ENCODE results near the gene ADCY9. TPM values are rescaled to one million over a fixed set of nuclear protein-coding genes. Genes with fewer than 3 reads are reported as not detected.

The ADCY9 gene
- total RNA-seq, 2 experiments from 2014 or later = 7.1 to 7.4 TPM

DNA sequence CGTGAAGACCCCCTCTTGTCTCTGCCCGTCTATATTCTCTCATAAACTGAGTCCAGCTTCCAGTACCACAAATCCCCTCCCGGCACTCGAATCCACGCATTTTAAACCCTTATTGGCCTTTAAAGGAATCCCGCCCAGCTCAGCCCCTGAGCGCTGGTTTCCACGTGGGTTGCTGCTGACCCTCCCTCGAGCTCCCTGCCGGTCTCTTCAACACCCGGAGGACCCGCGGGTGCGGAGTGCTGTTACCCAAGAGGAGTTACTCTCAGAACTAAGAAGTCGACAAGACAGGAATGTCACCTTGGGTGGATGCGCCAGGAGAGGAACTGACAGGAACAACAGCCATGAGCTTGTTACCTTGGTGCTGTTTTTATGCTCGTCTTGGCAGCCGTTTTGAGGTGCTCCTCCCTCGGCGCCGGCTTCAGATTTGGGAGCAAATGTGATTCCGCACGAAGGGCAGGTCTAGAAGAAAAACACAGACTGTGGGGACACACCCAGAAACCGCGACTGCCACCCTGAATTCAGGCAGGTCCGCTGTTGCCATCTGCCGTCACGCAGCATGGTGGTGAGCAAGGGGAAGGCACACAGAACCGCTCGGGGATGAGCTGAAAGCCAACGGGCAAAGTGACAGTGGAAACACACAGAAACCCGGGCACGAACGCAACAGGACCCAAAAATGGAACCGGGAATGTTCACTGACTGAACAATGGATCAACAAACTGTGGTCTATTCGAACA, 123.0 kb downstream of the ADCY9 start:
- no peak for ATAC-seq (ENCODE audit: poor library complexity)
- Histone ChIP-seq H3K27me3 (ENCODE audit: control insufficient read depth in 1 of 2, insufficient read depth in 2 of 2, low read length in 2 of 2) (no peaks in the 10 kb centered on the region), H3K9me3 (ENCODE audit: control insufficient read depth in 1 of 2, insufficient read depth in 1 of 2, low read length in 2 of 2) (no peaks in the 10 kb centered on the region), H3K27ac (ENCODE audit: low read depth in 1 of 2, low read length in 2 of 2) (no peak overlapping the region), H3K4me1 (ENCODE audit: insufficient read depth, low read length) (no peaks in the 10 kb centered on the region), H3K36me3 (ENCODE audit: insufficient read depth, low read length) (no peaks in the 10 kb centered on the region), H3K4me3 (ENCODE audit: low read length) (no peak overlapping the region)
- Mint-ChIP-seq H3K4me3 (no peak overlapping the region), H3K9me3 (no peaks in the 10 kb centered on the region), H3K36me3 (ENCODE audit: low read depth) (no peaks in the 10 kb centered on the region), H3K4me1 (ENCODE audit: low read depth) (no peaks in the 10 kb centered on the region), H3K27me3 (no peaks in the 10 kb centered on the region), H3K27ac (no peak overlapping the region)
- POLR2A ChIA-PET = no interaction called here
- TF ChIP-seq, protein P1, sequence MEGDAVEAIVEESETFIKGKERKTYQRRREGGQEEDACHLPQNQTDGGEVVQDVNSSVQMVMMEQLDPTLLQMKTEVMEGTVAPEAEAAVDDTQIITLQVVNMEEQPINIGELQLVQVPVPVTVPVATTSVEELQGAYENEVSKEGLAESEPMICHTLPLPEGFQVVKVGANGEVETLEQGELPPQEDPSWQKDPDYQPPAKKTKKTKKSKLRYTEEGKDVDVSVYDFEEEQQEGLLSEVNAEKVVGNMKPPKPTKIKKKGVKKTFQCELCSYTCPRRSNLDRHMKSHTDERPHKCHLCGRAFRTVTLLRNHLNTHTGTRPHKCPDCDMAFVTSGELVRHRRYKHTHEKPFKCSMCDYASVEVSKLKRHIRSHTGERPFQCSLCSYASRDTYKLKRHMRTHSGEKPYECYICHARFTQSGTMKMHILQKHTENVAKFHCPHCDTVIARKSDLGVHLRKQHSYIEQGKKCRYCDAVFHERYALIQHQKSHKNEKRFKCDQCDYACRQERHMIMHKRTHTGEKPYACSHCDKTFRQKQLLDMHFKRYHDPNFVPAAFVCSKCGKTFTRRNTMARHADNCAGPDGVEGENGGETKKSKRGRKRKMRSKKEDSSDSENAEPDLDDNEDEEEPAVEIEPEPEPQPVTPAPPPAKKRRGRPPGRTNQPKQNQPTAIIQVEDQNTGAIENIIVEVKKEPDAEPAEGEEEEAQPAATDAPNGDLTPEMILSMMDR (IDR thresholded peaks at IDR 0.05) = no peak
- CTCF ChIA-PET = no interaction called here
- no peak for DNase-seq
- intact Hi-C loops (cut with DNase I, micrococcal nuclease) = no loop called here

DNA sequence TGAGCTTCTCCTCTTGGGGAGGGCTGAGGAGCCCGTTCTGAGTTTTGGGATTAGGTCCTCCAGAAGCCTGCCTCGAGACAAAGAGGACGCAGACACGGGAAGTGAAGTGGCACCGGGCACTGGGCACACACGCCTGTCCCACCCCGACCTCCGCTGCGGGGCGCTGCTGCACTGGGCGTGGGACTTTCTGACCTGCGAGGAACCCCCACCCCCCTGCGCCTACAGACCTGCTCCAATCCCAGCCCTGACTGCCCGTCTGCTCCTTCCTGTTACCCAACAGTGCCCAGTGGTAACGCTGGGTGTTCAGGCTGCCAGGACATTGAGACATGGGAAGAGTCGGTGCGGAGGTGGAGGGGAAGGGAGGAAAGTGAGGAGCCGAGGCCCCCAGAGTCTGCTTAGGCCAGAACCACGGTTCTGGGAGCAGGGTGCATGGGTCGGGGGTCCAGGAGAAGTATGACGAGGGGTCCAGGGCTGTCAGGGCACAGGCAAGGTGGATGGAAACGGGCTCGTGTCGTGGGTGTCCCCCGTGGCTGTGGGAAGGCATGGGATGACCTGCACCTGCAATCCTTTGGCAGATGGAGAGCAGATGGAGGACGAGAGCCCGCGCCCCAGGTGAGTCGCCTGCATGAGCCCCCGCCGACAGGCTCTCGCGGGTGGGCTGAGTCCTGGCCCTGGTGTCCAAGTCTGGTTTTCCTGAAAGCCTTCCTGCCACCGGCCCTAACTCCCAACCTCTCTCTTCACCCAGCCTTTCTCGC, 123.8 kb downstream of the ADCY9 start:
- no peak for DNase-seq
- no peak for ATAC-seq (ENCODE audit: poor library complexity)
- H3K4me1 Mint-ChIP-seq (ENCODE audit: low read depth) = no peaks in the 10 kb centered on the region
- intact Hi-C loops (cut with DNase I, micrococcal nuclease) = no loop called here
- H3K27ac ChIP-seq (ENCODE audit: low read depth in 1 of 2, low read length in 2 of 2) = no peak overlapping the region
- no peak overlapping the region for H3K27ac Mint-ChIP-seq
- no peaks in the 10 kb centered on the region for H3K9me3 ChIP-seq (ENCODE audit: control insufficient read depth in 1 of 2, insufficient read depth in 1 of 2, low read length in 2 of 2)
- H3K27me3 ChIP-seq (ENCODE audit: control insufficient read depth in 1 of 2, insufficient read depth in 2 of 2, low read length in 2 of 2) = no peaks in the 10 kb centered on the region
- H3K36me3 ChIP-seq (ENCODE audit: insufficient read depth, low read length) = peaks cover 2% of the 10 kb centered on the region
- CTCF ChIA-PET = no interaction called here
- H3K9me3 Mint-ChIP-seq = no peaks in the 10 kb centered on the region
- no peak overlapping the region for H3K4me3 ChIP-seq (ENCODE audit: low read length)
- POLR2A ChIA-PET = no interaction called here
- H3K4me3 Mint-ChIP-seq = no peak overlapping the region
- no peaks in the 10 kb centered on the region for H3K36me3 Mint-ChIP-seq (ENCODE audit: low read depth)
- H3K27me3 Mint-ChIP-seq = no peaks in the 10 kb centered on the region
- H3K4me1 ChIP-seq (ENCODE audit: insufficient read depth, low read length) = no peaks in the 10 kb centered on the region
- TF ChIP-seq, protein P1 (IDR thresholded peaks at IDR 0.05) = no peak

DNA sequence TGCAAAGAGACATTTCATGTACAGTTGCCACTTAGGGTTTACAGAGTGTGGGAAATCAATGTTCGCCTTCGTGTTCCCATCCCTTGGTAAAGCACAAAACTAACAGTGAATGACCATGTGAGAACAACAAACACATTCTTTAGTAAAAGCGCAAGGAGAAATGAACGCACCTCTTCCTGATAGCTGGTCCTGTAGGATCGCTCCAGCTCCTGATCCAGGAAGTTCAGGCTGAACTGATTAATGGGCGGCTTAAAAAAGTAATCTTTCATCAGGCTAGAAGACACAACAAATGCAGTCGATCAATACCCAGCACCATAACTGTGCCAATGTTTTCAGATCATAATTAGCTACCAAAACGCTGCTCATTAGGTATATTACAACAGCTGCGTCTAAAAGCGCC, 127.4 kb downstream of the ADCY9 start:
- Histone ChIP-seq H3K4me1 (ENCODE audit: insufficient read depth, low read length) (no peaks in the 10 kb centered on the region), H3K27me3 (ENCODE audit: control insufficient read depth in 1 of 2, insufficient read depth in 2 of 2, low read length in 2 of 2) (no peaks in the 10 kb centered on the region), H3K9me3 (ENCODE audit: control insufficient read depth in 1 of 2, insufficient read depth in 1 of 2, low read length in 2 of 2) (no peaks in the 10 kb centered on the region), H3K27ac (ENCODE audit: low read depth in 1 of 2, low read length in 2 of 2) (no peak overlapping the region), H3K4me3 (ENCODE audit: low read length) (no peak overlapping the region), H3K36me3 (ENCODE audit: insufficient read depth, low read length) (peaks cover 2% of the 10 kb centered on the region)
- intact Hi-C loops (cut with DNase I, micrococcal nuclease) = no loop called here
- H3K27me3 Mint-ChIP-seq = no peaks in the 10 kb centered on the region
- H3K36me3 Mint-ChIP-seq (ENCODE audit: low read depth) = no peaks in the 10 kb centered on the region
- no peaks in the 10 kb centered on the region for H3K4me1 Mint-ChIP-seq (ENCODE audit: low read depth)
- ChIA-PET POLR2A (no interaction called here), CTCF (no interaction called here)
- H3K27ac Mint-ChIP-seq = no peak overlapping the region
- no peak for DNase-seq
- TF ChIP-seq, protein P1 (IDR thresholded peaks at IDR 0.05) = no peak
- no peaks in the 10 kb centered on the region for H3K9me3 Mint-ChIP-seq
- H3K4me3 Mint-ChIP-seq = no peak overlapping the region
- ATAC-seq (ENCODE audit: poor library complexity) = no peak
